ENCODE results near the gene EVX2.
A peak's percentile ranks its signal among the peaks of the same experiment; 100 is the strongest.

EVX2 gene

GRCh38 chr2:176105078-176105729 lies 21.4 kb upstream of the EVX2 start:
- Histone ChIP-seq H3K4me3 (ENCODE audit: insufficient read length, low read depth) (peak overlapping the region; percentile 41), H3K27me3 (ENCODE audit: insufficient read depth, insufficient read length) (peaks cover 98% of the 10 kb centered on the region), H3K9ac (ENCODE audit: insufficient read length, low read depth) (peak overlapping the region; percentile 57), H3K9me3 (ENCODE audit: insufficient read depth, low read length) (peaks cover 17% of the 10 kb centered on the region; the same call in 1 of the 2 replicates), H3K36me3 (ENCODE audit: insufficient read depth, insufficient read length, low read length) (no peaks in the 10 kb centered on the region), H3K4me1 (ENCODE audit: insufficient read depth, insufficient read length) (peaks cover 16% of the 10 kb centered on the region)
- DNase-seq (ENCODE audit: low read depth, low spot score): no peak
- no peak for TF ChIP-seq ZNF274 (IDR thresholded peaks at IDR 0.05; ENCODE audit: low read depth, low read length)
- peak; percentile 54 for TF ChIP-seq SUZ12 (IDR thresholded peaks at IDR 0.05; ENCODE audit: extremely low read depth, insufficient read depth, insufficient read length)
- peak; percentile 26 for TF ChIP-seq YY1 (IDR thresholded peaks at IDR 0.05; ENCODE audit: insufficient read depth, insufficient read length)

GRCh38 chr2:176104316-176105077 lies 20.7 kb upstream of the EVX2 start:
- H3K27me3 ChIP-seq (ENCODE audit: insufficient read depth, insufficient read length): peaks cover 98% of the 10 kb centered on the region
- DNase-seq (ENCODE audit: low read depth, low spot score): no peak
- no peaks in the 10 kb centered on the region for H3K36me3 ChIP-seq (ENCODE audit: insufficient read depth, insufficient read length, low read length)
- peak overlapping the region; percentile 57 for H3K9ac ChIP-seq (ENCODE audit: insufficient read length, low read depth)
- H3K4me3 ChIP-seq (ENCODE audit: insufficient read length, low read depth): peak overlapping the region; percentile 41
- peaks cover 25% of the 10 kb centered on the region; the same call in 1 of the 2 replicates for H3K9me3 ChIP-seq (ENCODE audit: insufficient read depth, low read length)
- peaks cover 16% of the 10 kb centered on the region for H3K4me1 ChIP-seq (ENCODE audit: insufficient read depth, insufficient read length)
- TF ChIP-seq ZNF274 (IDR thresholded peaks at IDR 0.05; ENCODE audit: low read depth, low read length) (no peak), YY1 (IDR thresholded peaks at IDR 0.05; ENCODE audit: insufficient read depth, insufficient read length) (no peak), SUZ12 (IDR thresholded peaks at IDR 0.05; ENCODE audit: extremely low read depth, insufficient read depth, insufficient read length) (peak; percentile 41)

- no peak overlapping the region for H3K4me3 ChIP-seq (ENCODE audit: insufficient read length, low read depth)
- H3K4me1 ChIP-seq (ENCODE audit: insufficient read depth, insufficient read length): peaks cover 18% of the 10 kb centered on the region
- H3K9me3 ChIP-seq (ENCODE audit: insufficient read depth, low read length): peaks cover 31% of the 10 kb centered on the region; the same call in 1 of the 2 replicates
- H3K27me3 ChIP-seq (ENCODE audit: insufficient read depth, insufficient read length): peaks cover 98% of the 10 kb centered on the region
- no peak overlapping the region for H3K9ac ChIP-seq (ENCODE audit: insufficient read length, low read depth)
- no peaks in the 10 kb centered on the region for H3K36me3 ChIP-seq (ENCODE audit: insufficient read depth, insufficient read length, low read length)
- TF ChIP-seq YY1 (IDR thresholded peaks at IDR 0.05; ENCODE audit: insufficient read depth, insufficient read length) (no peak), ZNF274 (IDR thresholded peaks at IDR 0.05; ENCODE audit: low read depth, low read length) (no peak)
- no peak for DNase-seq (ENCODE audit: low read depth, low spot score)
Observed at GRCh38 chr2:176103742-176104315, 20.1 kb upstream of the EVX2 start.

- no peak for TF ChIP-seq SUZ12 (IDR thresholded peaks at IDR 0.05; ENCODE audit: extremely low read depth, insufficient read depth, insufficient read length)
- no peak for TF ChIP-seq YY1 (IDR thresholded peaks at IDR 0.05; ENCODE audit: insufficient read depth, insufficient read length)
- Histone ChIP-seq H3K4me3 (ENCODE audit: insufficient read length, low read depth) (no peak overlapping the region), H3K9me3 (ENCODE audit: insufficient read depth, low read length) (peaks cover 32% of the 10 kb centered on the region; the same call in 1 of the 2 replicates), H3K9ac (ENCODE audit: insufficient read length, low read depth) (no peak overlapping the region), H3K27me3 (ENCODE audit: insufficient read depth, insufficient read length) (peaks cover 98% of the 10 kb centered on the region), H3K36me3 (ENCODE audit: insufficient read depth, insufficient read length, low read length) (no peaks in the 10 kb centered on the region), H3K4me1 (ENCODE audit: insufficient read depth, insufficient read length) (peaks cover 19% of the 10 kb centered on the region)
- DNase-seq (ENCODE audit: low read depth, low spot score): no peak
Observed at GRCh38 chr2:176103194-176103593, 19.4 kb upstream of the EVX2 start.

GRCh38 chr2:176102309-176102866 lies 18.6 kb upstream of the EVX2 start:
- Histone ChIP-seq H3K4me3 (ENCODE audit: insufficient read length, low read depth) (no peak overlapping the region), H3K9ac (ENCODE audit: insufficient read length, low read depth) (no peak overlapping the region), H3K4me1 (ENCODE audit: insufficient read depth, insufficient read length) (peaks cover 19% of the 10 kb centered on the region), H3K36me3 (ENCODE audit: insufficient read depth, insufficient read length, low read length) (no peaks in the 10 kb centered on the region), H3K27me3 (ENCODE audit: insufficient read depth, insufficient read length) (peaks cover 92% of the 10 kb centered on the region), H3K9me3 (ENCODE audit: insufficient read depth, low read length) (peaks cover 32% of the 10 kb centered on the region; the same call in 1 of the 2 replicates)
- no peak for DNase-seq (ENCODE audit: low read depth, low spot score)
- TF ChIP-seq YY1 (IDR thresholded peaks at IDR 0.05; ENCODE audit: insufficient read depth, insufficient read length): no peak
- no peak for TF ChIP-seq ZNF274 (IDR thresholded peaks at IDR 0.05; ENCODE audit: low read depth, low read length)
- TF ChIP-seq SUZ12 (IDR thresholded peaks at IDR 0.05; ENCODE audit: extremely low read depth, insufficient read depth, insufficient read length): no peak

GRCh38 chr2:176101842-176102241 lies 18.1 kb upstream of the EVX2 start:
- DNase-seq (ENCODE audit: low read depth, low spot score): no peak
- Histone ChIP-seq H3K4me1 (ENCODE audit: insufficient read depth, insufficient read length) (peaks cover 19% of the 10 kb centered on the region), H3K9me3 (ENCODE audit: insufficient read depth, low read length) (peaks cover 32% of the 10 kb centered on the region; the same call in 1 of the 2 replicates), H3K27me3 (ENCODE audit: insufficient read depth, insufficient read length) (peaks cover 86% of the 10 kb centered on the region), H3K36me3 (ENCODE audit: insufficient read depth, insufficient read length, low read length) (no peaks in the 10 kb centered on the region), H3K9ac (ENCODE audit: insufficient read length, low read depth) (no peak overlapping the region), H3K4me3 (ENCODE audit: insufficient read length, low read depth) (no peak overlapping the region)
- TF ChIP-seq ZNF274 (IDR thresholded peaks at IDR 0.05; ENCODE audit: low read depth, low read length): no peak
- TF ChIP-seq SUZ12 (IDR thresholded peaks at IDR 0.05; ENCODE audit: extremely low read depth, insufficient read depth, insufficient read length): no peak
- TF ChIP-seq YY1 (IDR thresholded peaks at IDR 0.05; ENCODE audit: insufficient read depth, insufficient read length): no peak

Measured in NT2/D1 (cell line).